GM04503 (cell line): ENCODE measurements around the gene SLIT3.

Experiments
- DNase-seq: peaks from one replicate; pipeline ENCODE4 v3.0.0-alpha.2; 2012; ENCODE audit warnings: low read depth

Gene SLIT3

DNA sequence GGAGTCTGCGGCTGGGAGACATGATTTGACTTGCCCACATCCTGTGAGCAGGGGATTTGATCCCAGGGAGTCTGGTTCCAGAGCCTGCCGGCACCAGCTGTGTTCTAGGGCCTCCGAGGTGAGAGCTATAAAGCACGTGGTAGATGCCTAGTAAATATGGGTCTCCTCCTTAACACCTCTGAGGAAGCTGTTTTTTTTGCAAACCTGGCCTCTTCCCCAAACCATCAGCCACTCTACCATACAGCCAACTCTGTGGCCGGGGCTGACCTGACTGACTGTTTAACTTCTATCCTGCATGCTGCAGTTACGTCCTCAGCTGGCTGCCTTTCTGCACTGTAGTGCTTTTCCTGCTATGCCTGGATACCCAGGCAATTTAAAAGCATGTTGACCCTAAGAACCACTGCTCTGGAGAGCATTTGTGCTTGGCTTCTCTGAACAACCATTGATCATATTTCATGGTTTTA, 220.5 kb downstream of the SLIT3 start:
- DNase-seq = no peak

DNA sequence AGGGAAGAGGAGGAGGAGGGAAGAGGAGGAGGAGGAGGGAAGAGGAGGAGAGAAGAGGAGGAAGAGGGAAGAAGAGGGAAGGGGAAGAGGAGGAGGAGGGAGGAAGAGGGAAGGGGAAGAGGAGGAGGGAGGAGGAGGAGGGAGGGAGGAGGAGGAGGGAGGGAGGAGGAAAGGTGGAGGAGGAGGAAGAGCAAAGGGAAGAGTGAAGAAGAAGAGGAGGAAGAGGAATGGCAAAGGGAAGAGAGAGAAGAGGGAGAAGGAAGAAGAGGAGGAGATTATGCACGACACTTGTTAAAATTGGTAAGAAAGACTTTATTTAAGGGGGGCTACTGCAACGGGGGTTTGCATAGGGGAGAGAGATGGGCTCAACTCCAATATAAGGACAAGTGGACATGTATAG, 221.2 kb downstream of the SLIT3 start:
- DNase-seq = no peak

DNA sequence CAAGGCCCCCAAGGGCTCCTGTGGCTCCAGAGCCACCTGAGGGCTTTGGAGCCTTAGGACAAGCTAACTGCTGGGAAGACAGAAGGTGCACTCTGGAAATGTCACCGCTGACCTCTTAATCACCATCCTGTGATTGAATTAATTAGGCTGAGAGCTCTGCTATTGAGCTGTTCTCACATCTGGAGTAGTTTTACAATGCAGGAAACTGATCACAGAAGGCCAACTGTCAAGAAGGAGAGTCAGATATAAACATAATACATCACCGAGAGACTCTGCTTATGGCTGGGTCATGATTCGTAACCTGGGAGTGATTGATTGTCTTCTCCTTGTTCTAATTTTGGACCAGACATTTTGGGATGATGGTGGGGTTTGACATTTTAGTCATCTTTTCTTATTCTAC, 226.1 kb downstream of the SLIT3 start:
- no peak for DNase-seq

DNA sequence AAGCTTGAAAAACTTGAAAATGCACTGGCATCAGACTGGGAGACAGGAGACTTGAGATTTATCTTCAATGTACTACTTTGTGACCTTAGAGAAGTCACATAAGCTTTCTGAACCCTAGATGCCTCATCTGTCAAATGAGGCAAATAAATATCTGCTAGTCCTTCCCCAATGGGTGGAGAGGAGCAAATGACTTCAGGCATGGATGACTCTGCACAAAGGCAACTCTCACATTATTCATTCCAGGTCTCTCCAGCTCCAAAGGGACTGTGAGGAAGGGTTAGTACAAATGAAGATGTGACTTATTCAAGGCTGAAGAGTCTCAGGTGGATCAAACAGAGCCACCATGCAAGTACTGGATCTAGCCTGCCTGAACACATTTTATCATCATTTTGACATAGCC, 228.7 kb downstream of the SLIT3 start:
- DNase-seq = no peak

DNA sequence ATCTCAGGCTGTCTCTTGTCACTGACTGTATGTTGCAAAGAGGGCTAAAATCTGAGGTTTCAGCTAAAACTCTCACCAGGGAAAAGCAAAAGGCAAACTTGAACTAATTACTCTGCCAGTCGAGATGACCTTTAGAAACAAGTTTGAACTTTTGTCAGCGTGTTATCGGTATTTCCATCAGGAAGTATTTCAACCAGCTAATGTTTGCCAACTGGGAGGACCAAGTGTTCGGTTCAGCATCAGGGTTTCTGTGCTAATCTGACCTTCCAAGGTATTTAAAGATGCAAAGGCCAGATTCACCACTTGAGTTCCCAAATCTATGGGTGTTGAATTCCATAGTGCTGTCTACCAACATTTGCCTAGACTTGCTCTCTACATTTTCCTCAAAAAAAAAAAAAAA, 230.5 kb downstream of the SLIT3 start:
- no peak for DNase-seq

DNA sequence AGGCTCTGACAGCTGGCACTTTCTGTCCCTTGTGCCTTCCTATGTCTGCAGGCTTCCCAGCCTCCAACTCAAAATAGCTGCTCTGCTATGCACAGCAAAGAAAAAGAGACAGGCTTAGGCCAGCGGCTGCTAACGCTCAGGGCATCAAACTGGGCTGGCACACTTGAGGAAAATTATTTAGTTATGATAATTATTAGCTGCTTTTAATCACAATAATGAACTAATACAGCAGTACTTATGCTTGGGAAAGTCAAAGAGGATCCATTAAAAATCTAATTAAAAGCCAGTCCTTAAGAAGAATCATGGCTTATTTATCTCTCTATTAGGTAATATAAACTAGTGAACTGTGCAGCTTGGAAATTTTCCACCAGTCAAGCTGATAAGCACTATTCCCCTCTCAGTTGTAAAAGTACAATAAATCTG, 233.2 kb downstream of the SLIT3 start:
- DNase-seq = no peak

DNA sequence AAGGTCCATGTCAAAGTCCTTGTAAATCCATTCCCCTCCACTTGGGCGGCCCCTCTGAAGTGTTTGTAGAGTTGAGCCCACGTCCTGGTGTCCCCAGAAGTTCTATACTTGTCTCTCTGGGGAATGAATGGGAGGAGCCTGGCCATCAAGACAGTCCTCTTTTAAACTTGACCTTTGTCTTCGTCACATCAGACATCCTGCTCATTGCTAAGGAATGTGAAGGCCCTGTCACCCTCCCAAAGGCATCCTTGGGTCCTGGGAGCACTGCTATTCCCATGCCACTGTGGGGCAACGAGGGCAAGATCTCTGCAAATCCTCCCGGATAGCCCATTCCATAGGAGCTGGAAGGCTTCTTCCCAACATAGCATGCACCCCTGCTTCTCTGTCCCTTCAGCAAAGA, 235.5 kb downstream of the SLIT3 start:
- DNase-seq = no peak

DNA sequence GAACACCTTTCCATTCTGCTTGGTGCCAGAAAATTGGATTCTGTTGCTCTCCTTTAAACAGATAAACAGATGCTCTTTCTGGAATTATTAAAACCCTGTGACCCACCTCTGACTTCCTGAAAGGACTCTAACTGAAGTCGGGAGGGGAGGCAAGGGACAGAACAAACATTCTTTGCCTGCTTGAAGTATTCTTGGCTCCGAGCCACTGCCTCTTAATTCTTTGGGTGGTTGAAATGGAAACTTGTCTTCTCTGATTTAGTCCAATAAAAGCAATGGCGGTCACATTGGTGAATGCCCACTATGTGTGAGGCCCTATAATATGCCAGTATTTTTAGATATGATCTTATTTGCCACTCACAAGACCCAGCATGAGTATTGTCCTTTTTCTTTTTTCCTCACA, 236.8 kb downstream of the SLIT3 start:
- no peak for DNase-seq

DNA sequence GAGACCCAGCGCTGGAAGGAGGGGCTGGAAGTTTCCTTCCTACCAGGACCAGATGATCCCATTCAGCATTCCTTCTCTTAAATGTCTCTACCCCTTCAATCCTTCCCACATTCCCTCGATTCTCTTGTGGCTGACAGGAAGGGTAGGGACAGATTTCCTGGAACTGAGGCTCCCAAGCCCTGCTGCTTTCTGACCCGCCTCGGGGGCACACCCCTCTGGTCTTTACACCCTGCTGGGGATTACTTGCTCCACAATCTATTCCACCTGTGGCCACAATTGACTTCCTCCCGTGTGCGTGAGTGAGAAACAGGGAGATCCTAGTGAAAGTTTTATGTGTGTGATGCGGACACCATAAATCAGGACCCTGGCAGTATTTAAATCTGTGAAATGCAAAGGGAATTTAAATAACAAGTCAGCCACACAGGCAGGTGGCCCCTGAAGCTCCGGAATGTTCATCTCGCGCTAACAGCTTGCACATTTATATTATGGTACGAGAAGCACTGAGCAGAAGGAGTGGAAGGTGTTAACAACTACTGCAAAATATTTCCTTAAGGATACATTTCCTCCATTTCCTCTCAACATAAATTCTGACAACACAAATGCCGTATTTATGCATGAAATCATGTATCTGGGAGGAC, 237.5 kb downstream of the SLIT3 start:
- no peak for DNase-seq

DNA sequence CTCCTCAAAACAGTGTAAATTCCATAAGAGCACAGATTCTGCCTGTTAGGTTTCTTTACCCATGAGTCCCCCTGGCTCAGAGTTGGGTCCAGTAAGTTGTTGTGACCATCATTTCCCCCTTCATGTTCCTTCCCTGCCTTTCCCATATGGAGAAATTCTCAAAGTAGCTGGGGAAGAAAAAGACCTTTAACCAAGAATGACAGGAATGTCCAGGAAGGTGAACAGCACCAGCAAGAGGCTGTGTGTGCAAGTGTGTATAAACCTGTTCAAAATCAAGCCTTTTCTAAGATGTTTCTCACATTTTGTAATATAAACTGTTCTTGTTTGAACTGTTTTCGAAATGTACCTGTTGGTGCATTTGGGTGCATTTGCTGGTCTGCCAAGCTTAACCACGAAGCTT, 238.2 kb downstream of the SLIT3 start:
- DNase-seq = no peak

DNA sequence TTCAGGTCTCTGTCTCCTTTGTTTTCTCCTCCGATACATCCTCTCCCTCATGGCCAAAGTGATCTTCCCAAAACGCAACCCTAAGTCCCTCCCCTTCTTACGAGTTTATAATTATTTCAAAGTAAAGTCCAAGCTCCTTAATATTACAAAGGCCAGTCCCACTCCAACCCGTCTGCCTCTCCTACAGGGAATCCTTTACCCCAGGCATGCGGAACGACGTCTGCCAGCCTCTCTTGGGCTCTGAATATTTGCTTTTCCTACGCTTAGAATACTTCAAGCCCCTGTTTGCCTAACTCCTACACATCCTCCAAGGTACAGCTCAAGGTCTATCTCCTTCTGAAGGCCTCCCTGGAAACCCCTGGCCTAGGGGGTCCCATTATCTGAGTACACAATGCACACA, 246.4 kb downstream of the SLIT3 start:
- DNase-seq = no peak

DNA sequence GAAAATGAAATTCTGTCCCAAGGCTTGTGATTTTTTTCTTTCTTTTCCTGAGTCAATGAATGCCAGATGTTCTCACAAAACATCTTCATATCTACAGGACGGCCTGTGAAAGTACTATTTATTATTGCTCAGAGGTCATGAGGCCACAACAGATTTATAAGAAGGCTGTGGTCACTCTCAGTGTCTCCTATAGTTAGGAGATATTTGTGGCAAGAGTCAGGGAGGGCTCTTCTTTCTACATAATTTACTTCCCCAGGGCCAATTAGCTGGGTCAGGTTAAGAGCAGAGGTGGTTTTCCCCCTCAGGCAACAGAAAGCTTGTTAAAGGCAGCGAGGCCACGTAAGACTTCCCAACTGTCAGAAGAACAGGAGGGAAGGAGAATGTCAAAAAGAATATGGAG, 248.7 kb downstream of the SLIT3 start:
- DNase-seq = peak; percentile 66

DNA sequence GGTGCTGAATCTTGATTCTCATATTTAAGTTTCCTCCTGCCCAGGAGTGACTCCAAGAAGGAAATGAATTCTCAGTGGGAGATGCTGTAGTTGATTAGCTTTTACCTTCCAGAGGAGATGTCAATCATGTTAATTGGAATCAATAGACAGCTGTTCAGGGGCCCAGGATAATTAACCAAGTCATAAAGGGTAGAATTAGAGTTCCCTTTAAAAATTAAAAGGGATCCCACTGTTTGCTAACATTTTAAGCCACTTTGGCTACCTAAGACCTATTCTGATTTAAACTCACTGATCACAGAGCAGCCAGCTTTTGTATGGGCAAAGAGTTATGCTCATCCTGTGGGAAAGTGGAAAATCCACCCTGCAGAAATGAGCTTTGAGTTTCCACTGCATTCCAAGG, 249.6 kb downstream of the SLIT3 start:
- DNase-seq = no peak

DNA sequence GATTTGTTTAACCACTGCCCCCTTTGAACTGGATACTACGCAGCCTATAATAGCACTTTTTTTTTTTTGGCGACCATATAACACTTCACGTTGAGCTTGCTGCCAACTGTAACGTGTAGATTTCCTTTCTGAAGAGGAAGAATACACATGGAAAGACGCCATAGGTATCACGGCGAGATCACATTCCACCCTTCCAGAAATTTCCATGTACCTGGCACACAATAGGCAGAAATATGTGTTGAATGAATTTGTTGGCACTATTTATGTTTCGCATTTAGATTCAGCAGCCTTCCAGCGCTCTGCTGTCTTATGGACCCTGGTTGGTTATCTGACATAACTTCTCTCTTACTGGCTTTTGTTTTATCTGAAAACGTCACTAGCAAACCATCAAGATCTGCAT, 250.3 kb downstream of the SLIT3 start:
- DNase-seq = no peak

DNA sequence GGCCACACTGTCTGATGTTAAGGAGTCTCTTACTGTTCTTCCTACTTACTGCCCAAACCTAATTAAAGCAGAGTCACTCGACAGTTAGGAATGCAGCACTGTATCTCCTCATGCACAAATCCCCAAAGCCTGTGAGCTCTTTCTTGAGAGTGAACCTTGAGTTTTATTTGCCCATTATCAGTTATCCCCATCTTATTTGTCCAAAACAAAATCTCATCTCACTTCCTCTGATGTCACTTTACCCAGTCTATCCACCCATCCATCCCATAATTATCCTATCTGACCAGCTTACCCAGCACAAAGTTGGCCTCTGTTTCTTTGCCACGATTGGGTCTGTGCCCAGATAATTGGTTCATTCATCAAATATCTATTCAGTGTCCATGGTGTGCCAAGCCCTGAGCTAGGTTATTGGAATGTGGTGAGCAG, 250.8 kb downstream of the SLIT3 start:
- DNase-seq = peak; percentile 68

DNA sequence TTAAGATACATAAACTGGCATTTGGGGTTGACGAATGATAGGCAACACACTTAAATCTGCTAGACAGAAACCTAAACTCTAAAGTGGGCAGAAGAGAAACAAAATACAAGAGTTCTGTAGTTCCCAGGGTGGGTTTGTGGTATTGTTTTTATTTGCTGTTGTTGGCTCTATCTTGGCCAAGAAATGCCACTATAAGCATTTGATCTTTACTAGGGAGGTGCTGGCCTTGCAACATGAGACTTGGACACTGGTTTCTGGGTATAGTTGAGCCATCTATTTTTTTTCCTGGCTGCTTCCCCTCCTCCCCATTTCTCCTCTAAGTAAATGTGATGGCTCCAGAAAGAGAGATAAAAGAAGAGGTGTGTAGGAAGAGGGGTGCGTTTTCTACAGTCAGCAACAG, 251.2 kb downstream of the SLIT3 start:
- DNase-seq = no peak

DNA sequence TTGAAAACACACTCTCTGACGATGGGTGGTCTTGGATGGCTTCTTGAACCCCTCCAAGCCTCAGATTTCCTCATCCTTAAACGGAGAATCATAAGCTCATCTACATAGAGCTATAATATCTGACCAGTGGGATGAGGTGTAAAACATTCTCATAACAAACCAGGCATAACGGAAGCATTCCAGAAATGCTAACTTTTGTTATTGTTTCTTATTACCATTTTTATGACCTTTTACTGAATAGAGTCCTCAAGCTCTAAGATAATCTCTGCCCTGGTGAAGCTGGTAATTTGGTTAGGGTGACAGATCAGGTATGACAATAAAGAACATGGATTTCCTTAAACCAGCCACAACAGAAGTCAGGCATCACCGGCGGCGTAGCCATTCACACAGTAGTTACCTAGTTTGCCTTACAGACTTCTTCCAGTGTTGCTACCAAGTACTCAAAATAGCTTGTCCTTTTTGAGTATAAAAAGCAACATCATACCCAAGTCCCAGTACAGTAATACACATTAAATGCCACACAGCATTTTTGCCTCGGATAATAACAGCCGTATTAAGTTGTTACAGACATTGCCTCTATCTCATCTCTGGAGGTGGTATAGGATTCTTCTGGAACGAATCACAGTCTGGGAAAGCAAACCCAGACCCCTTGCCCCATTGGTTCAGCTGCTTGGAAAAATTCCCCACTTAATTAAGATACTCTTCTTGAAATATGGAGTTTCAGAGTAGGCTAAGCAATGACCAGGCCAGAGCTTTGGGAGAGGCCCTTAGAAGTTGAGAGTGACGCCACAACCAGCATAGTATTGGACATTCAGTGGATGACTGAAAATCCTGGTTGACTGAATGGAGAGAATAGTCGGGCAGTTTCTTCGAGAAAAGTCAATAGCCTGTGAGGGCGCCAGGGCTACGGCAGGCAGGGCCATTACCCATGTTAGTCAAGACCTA, 252.5 kb downstream of the SLIT3 start:
- DNase-seq = no peak

DNA sequence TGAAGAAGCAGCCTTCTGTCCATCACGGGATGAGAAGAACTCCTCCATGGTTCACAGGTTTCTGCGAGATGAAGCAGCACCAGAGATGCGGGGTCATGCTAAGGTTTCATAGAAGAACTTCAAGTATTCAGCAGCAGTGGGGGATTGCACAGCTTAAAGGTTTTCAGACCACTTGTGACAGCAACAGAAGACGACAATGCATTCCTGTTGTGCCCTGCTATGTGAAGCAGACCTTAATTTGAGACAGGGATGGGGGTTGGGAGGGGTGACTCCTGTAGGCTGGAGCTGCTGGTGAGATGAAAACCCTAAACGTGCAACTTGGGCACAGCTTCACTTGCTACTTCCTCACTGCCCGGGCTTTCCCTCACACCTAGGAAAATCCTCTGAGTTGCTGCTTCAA, 256.0 kb downstream of the SLIT3 start:
- no peak for DNase-seq

DNA sequence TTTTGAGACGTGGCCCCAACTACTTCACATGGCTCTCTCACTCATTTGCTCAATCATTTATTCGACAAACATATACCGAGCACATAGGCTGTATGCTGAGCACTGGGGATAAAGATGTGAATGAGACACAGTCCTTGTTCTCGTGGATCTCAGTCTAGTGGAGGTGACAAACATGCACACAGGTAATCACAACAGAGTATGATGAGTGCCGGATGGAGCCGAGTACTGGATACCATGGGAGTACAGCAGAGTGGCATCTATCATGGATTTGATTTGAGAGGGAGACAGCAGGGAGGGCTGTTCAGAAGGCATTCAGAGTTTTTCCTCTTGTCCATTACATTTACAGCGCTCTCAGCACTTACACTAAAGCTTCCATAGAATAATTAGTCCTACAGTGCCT, 259.8 kb downstream of the SLIT3 start:
- DNase-seq = no peak

DNA sequence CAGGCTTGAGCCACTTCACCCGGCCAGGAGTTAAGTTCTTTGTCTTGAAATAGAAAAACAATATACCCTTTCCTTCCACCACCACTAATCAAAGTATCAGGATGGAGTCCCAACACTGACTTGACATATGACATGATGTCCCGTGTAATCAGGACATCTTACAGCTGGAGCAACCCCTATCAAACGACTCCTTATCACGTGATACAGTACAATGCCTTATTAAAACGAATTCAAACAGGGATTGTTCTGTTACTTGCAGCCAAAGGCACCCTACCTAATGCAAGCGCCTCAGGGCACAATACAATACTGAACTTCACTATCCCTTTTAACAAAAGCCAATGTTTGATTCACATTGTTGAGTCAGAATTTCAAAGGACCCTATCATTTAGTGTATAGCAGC, 261.3 kb downstream of the SLIT3 start:
- no peak for DNase-seq

DNA sequence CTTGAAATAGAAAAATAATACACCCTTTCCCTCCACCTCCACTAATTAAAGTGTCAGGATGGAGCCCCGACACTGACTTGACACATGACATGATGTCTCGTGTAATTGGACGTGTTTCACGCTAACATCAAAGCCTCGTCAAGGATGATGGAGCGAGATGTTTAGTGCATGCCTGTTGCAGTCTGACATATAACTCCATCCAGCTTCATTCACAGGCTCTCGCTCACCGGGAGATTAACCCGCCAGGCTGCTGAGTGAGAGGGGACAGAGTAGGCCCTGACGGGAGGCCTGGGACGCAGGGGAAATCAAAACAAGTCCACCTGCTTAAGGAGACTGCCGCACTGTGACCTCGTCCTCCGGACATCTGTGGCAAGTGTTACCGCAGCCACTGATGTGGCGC, 263.5 kb downstream of the SLIT3 start:
- no peak for DNase-seq

DNA sequence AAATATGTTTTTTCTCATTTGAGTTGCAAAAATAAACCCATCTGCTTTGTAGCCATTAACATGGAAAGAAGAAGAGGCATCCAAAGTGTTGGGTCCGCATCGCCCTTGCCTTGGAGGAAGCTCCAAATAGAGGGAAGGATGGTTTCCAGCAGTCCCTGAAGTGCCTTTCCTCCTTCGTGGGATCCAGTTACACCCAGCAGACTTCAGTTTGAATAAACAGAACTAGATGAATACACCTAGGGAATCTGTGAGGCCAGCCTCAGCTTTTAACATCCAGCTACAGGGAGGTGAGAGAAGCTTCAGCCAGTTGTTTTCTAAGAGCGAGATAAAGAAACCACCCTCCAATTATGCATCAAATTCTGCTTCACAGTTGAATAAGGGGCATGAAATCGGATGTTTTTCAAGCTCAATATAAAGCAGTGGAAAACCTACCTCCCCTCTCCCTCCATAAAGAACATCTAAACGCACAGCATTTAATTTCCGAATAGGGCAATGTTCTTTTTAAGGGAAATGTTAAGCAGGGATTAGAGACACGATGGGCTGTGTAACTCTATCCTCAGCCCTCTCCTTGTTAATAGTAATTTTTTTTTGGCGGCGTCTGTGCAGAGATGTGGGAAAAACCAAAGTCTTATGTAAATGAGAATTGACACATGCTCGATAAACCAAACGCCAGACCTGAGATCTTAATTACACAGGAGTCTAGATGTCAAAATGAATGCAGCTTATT, 264.7 kb downstream of the SLIT3 start:
- no peak for DNase-seq
